Adrenal gland (tissue), 12 donors: Measurements from ENCODE around the gene CDH2. TPM values are rescaled to one million over a fixed set of nuclear protein-coding genes. Genes with fewer than 3 reads are reported as not detected.

Experiments used
- DNase-seq, 7 donors: peaks; one replicate each; pipeline ENCODE4 v3.0.0-alpha.2; 2019 to 2020
- H3K27ac ChIP-seq, 5 donors: fragments of 200-600 bp; sonication (generic) in 4 of 5; 1 replicate in 3 of 5; 2 replicates in 2 of 5; pipeline versions ENCODE4 v1.5.1 to v1.8.0; 2016 to 2020; ENCODE audit warnings: mild to moderate bottlenecking in 1 of 5
- H3K27me3 ChIP-seq: fragments of 200-600 bp; 2 replicates; pipeline ENCODE4 v1.8.0; 2021
- H3K36me3 ChIP-seq, 2 donors: fragments of 200-600 bp; replicated peaks in 1 of 2; 1 replicate in 1 of 2; 2 replicates in 1 of 2; pipeline versions ENCODE4 v1.5.1 to v1.8.0; 2018 to 2022
- H3K4me1 ChIP-seq, 2 donors: fragments of 200-600 bp; replicated peaks in 1 of 2; 1 replicate in 1 of 2; 2 replicates in 1 of 2; pipeline versions ENCODE4 v1.5.1 to v1.8.0; 2018 to 2021
- H3K4me3 ChIP-seq, 4 donors: fragments of 200-600 bp; sonication (generic) in 3 of 4; one replicate each; pipeline ENCODE4 v1.5.1; 2016 to 2018
- H3K9me3 ChIP-seq, 3 donors: fragments of 200-600 bp; sonication (generic) in 1 of 3; replicated peaks in 1 of 3; 1 replicate in 2 of 3; 2 replicates in 1 of 3; pipeline versions ENCODE4 v1.5.1 to v1.8.0; 2016 to 2021
- CTCF ChIP-seq, 6 experiments: fragments of 450-650 bp in 4 of 6; fragments of 200-600 bp in 2 of 6; sonication (generic) in 1 of 6; IDR thresholded peaks; 1 replicate in 5 of 6; 2 replicates in 1 of 6; pipeline versions ENCODE4 v1.5.1 to v1.8.0; 2016 to 2021; ENCODE audit warnings: antibody characterized with exemption in 6 of 6, mild to moderate bottlenecking in 2 of 6, moderate library complexity in 1 of 6
- POLR2A ChIP-seq, 2 donors: fragments of 450-650 bp; IDR thresholded peaks; one replicate each; pipeline ENCODE4 v1.6.1; 2017; ENCODE audit warnings: antibody characterized with exemption in 2 of 2, mild to moderate bottlenecking in 2 of 2, moderate library complexity in 1 of 2
- WGBS, 4 donors: extraction: QIAGEN DNeasy Blood & Tissue Kit in 2 of 4; methylation state at CpG; one replicate each; pipeline versions ENCODE4 v1.1.5 to v1.1.7; 2013 to 2017; 5-methylcytosine and 5-hydroxymethylcytosine counted together
- intact Hi-C, 2 donors: fragments of 100-400 bp; cut with DNase I; formaldehyde crosslinking; loops; one replicate each; pipeline versions ENCODE4 v1.14.1 to v1.15.0; 2022 to 2023
- polyA plus RNA-seq, 3 donors: library from polyadenylated mRNA; stranded (reverse); fragments of 200-250 nt in 2 of 3; fragments of 350-450 nt in 1 of 3; fragmentation: Illumina TruSeq in 1 of 3; extraction: RNeasy Lipid Tissue Mini Kit (QIAGEN cat#74804) in 1 of 3; gene quantifications; one replicate each; pipeline ENCODE4 v1.2.3, GENCODE V29; 2013 to 2014
- total RNA-seq, 9 donors: library from RNA; depleted of rRNA in 4 of 9; stranded (reverse); fragments of >200 nt in 4 of 9; fragments of 120-200 nt in 1 of 9; fragmentation: NEBNext Ultra II Directional in 1 of 9; extraction: Animal tissue kit (Norgen Biotek cat#: 25700) in 1 of 9; gene quantifications; one replicate each; pipeline versions ENCODE4 v1.1.0 to v1.2.4, GENCODE V29; 2013 to 2023
- donor health status: healthy with polysubstance abuse.
- donor health status: Bipolar disorder and iron deficiency.
- donor health status: DM: yes; HTN: yes; CAD: no.
- donor health status: DM: no; HTN: no; CAD: no.
- donor health status: DM: no; HTN: no; CAD: no.
- donor health status: DM: yes; HTN: yes; CAD: no.

Gene CDH2
- total and polyA plus RNA-seq, 12 donors, result 13.9 to 305 (median 129) TPM

- no peaks in the 10 kb centered on the region for H3K27me3 ChIP-seq
- H3K4me1 ChIP-seq, result peaks cover 36 to 59% of the 10 kb centered on the region in 2 donors
- DNase-seq, result peak in 3 of 7 donors; percentile 33 to 51 (median 44)
- peak overlapping the region in 4 of 5 donors; percentile 54 to 77 (median 65) for H3K27ac ChIP-seq
- no peaks in the 10 kb centered on the region for H3K9me3 ChIP-seq
- whole genome bisulfite sequencing, 4 donors, result 21 to 34% (median 26%) methylated on average over 5 of the region's 5 CpGs
- intact Hi-C loops, result no loop called here
- no peak overlapping the region for H3K4me3 ChIP-seq
- H3K36me3 ChIP-seq, result no peaks in the 10 kb centered on the region
- peak in 1 of 2 donors; percentile 63 for TF ChIP-seq POLR2A (IDR thresholded peaks at IDR 0.05)
- no peak for TF ChIP-seq CTCF (IDR thresholded peaks at IDR 0.05)
These were observed 64.9 kb downstream of the CDH2 start for GRCh38 chr18:28112056-28112470.

- no peaks in the 10 kb centered on the region for H3K27me3 ChIP-seq
- TF ChIP-seq POLR2A (IDR thresholded peaks at IDR 0.05) (peak in 1 of 2 donors; percentile 13), CTCF (IDR thresholded peaks at IDR 0.05) (no peak)
- H3K9me3 ChIP-seq, result no peaks in the 10 kb centered on the region
- intact Hi-C loops, result no loop called here
- H3K36me3 ChIP-seq, result no peaks in the 10 kb centered on the region
- peak overlapping the region; percentile 4 to 78 (median 54) for H3K27ac ChIP-seq
- H3K4me1 ChIP-seq, result peaks cover 36 to 48% of the 10 kb centered on the region in 2 donors
- H3K4me3 ChIP-seq, result no peak overlapping the region
- 55 to 83% (median 55%) methylated on average over 9 of the region's 9 CpGs for WGBS, 4 donors
- peak; percentile 36 to 75 (median 60) for DNase-seq
These were observed 66.0 kb downstream of the CDH2 start for GRCh38 chr18:28110924-28111323.

- 79 to 90% (median 83%) methylated on average over 5 of the region's 5 CpGs for WGBS, 4 donors
- H3K4me3 ChIP-seq, result no peak overlapping the region
- intact Hi-C loops, result no loop called here
- peak overlapping the region in 1 of 5 donors; percentile 36 for H3K27ac ChIP-seq
- no peaks in the 10 kb centered on the region for H3K9me3 ChIP-seq
- H3K27me3 ChIP-seq, result no peaks in the 10 kb centered on the region
- TF ChIP-seq CTCF (IDR thresholded peaks at IDR 0.05) (no peak), POLR2A (IDR thresholded peaks at IDR 0.05) (no peak)
- DNase-seq, result no peak
- H3K4me1 ChIP-seq, result peaks cover 36 to 49% of the 10 kb centered on the region in 2 donors
- no peaks in the 10 kb centered on the region for H3K36me3 ChIP-seq
These were observed 67.0 kb downstream of the CDH2 start for GRCh38 chr18:28109781-28110560.

GRCh38 chr18:28108814-28109213 lies 68.1 kb downstream of the CDH2 start:
- H3K36me3 ChIP-seq, result no peaks in the 10 kb centered on the region
- H3K27ac ChIP-seq, result no peak overlapping the region
- H3K4me1 ChIP-seq, result peaks cover 36 to 53% of the 10 kb centered on the region in 2 donors
- no peak for TF ChIP-seq POLR2A (IDR thresholded peaks at IDR 0.05)
- TF ChIP-seq CTCF (IDR thresholded peaks at IDR 0.05), result no peak
- no peaks in the 10 kb centered on the region for H3K9me3 ChIP-seq
- H3K4me3 ChIP-seq, result no peak overlapping the region
- 59 to 77% (median 66%) methylated on average over 3 of the region's 3 CpGs for WGBS, 4 donors
- no peaks in the 10 kb centered on the region for H3K27me3 ChIP-seq
- no peak for DNase-seq
- intact Hi-C loops, result no loop called here
